Mesodermal cell (in vitro differentiated cells): ENCODE measurements around the gene ATXN7L3.
A peak's percentile ranks its signal among the peaks of the same experiment; 100 is the strongest.

Experiments used
- H3K27ac ChIP-seq: 2 replicates; pipeline ENCODE4 v1.7.0; 2013; ENCODE audit warnings: mild to moderate bottlenecking, low read depth, low read length, moderate library complexity; ENCODE audit not compliant: severe bottlenecking
- H3K36me3 ChIP-seq: 2 replicates; pipeline ENCODE4 v1.7.1; 2013; ENCODE audit warnings: mild to moderate bottlenecking, low read length, moderate library complexity; ENCODE audit not compliant: control insufficient read depth, insufficient read depth
- H3K4me1 ChIP-seq: one replicate; pipeline ENCODE4 v1.7.1; 2013; ENCODE audit warnings: mild to moderate bottlenecking, low read length; ENCODE audit not compliant: insufficient read depth, control insufficient read depth, poor library complexity, severe bottlenecking
- H3K4me3 ChIP-seq: 2 replicates; pipeline ENCODE4 v1.7.0; 2013; ENCODE audit warnings: low read length, control low read depth, mild to moderate bottlenecking; ENCODE audit not compliant: insufficient read depth, poor library complexity, severe bottlenecking; ENCODE audit errors: extremely low read depth
- H3K9me3 ChIP-seq: 2 replicates; pipeline ENCODE4 v1.7.1; 2013; ENCODE audit warnings: mild to moderate bottlenecking, low read length, moderate library complexity; ENCODE audit not compliant: control insufficient read depth
- WGBS, 2 experiments: methylation state at CpG; one replicate each; pipeline ENCODE4 v1.1.5; 2013; ENCODE audit warnings: missing lambda C conversion rate in 2 of 2; ENCODE audit not compliant: insufficient coverage in 2 of 2; 5-methylcytosine and 5-hydroxymethylcytosine counted together

ATXN7L3 gene

GRCh38 chr17:44197980-44198720, 1.5 kb downstream of the ATXN7L3 start:
- Histone ChIP-seq H3K36me3 (peaks cover 45% of the 10 kb centered on the region), H3K9me3 (no peaks in the 10 kb centered on the region), H3K4me1 (peaks cover 20% of the 10 kb centered on the region), H3K27ac (peak overlapping the region; percentile 92), H3K4me3 (peak overlapping the region; percentile 73)
- 87 to 88% methylated on average over 4 to 8 of the region's 11 CpGs for WGBS, 2 experiments

- Histone ChIP-seq H3K36me3 (peaks cover 50% of the 10 kb centered on the region), H3K4me3 (no peak overlapping the region), H3K27ac (no peak overlapping the region), H3K9me3 (no peaks in the 10 kb centered on the region), H3K4me1 (peaks cover 20% of the 10 kb centered on the region)
- WGBS, 2 experiments = 96 to 98% methylated on average over 14 to 15 of the region's 15 CpGs
These were observed 2.6 kb downstream of the ATXN7L3 start for GRCh38 chr17:44197107-44197506.

GRCh38 chr17:44193326-44194084, 6.2 kb downstream of the ATXN7L3 start:
- no peaks in the 10 kb centered on the region for H3K9me3 ChIP-seq
- peaks cover 84% of the 10 kb centered on the region for H3K36me3 ChIP-seq
- no peak overlapping the region for H3K4me3 ChIP-seq
- peaks cover 15% of the 10 kb centered on the region for H3K4me1 ChIP-seq
- H3K27ac ChIP-seq = peak overlapping the region; percentile 53
- 91 to 98% methylated on average over 6 to 11 of the region's 14 CpGs for WGBS, 2 experiments

- H3K4me3 ChIP-seq = no peak overlapping the region
- H3K4me1 ChIP-seq = peaks cover 12% of the 10 kb centered on the region
- no peaks in the 10 kb centered on the region for H3K9me3 ChIP-seq
- peaks cover 84% of the 10 kb centered on the region for H3K36me3 ChIP-seq
- H3K27ac ChIP-seq = peak overlapping the region; percentile 53
- 100% methylated on average over 2 of the region's 5 CpGs for WGBS, 2 experiments
These were observed 6.9 kb downstream of the ATXN7L3 start for GRCh38 chr17:44192750-44193149.

GRCh38 chr17:44191941-44192496, 7.7 kb downstream of the ATXN7L3 start:
- H3K27ac ChIP-seq = peak overlapping the region; percentile 45
- WGBS, 2 experiments = no CpG with 5 or more reads among the region's 7 CpGs

GRCh38 chr17:44191369-44191768, 8.3 kb downstream of the ATXN7L3 start:
- H3K4me1 ChIP-seq = peaks cover 3% of the 10 kb centered on the region
- peaks cover 70% of the 10 kb centered on the region for H3K36me3 ChIP-seq
- peak overlapping the region; percentile 23 for H3K27ac ChIP-seq
- 88 to 93% methylated on average over 5 of the region's 5 CpGs for WGBS, 2 experiments
- no peak overlapping the region for H3K4me3 ChIP-seq
- H3K9me3 ChIP-seq = no peaks in the 10 kb centered on the region

More at GRCh38 chr17:44191941-44192496, 7.7 kb downstream of the ATXN7L3 start:
- Histone ChIP-seq H3K4me1 (peaks cover 5% of the 10 kb centered on the region), H3K36me3 (peaks cover 76% of the 10 kb centered on the region), H3K4me3 (no peak overlapping the region), H3K9me3 (no peaks in the 10 kb centered on the region)

GRCh38 chr17:44190481-44190880, 9.2 kb downstream of the ATXN7L3 start:
- Histone ChIP-seq H3K4me1 (peaks cover 3% of the 10 kb centered on the region), H3K4me3 (no peak overlapping the region), H3K27ac (no peak overlapping the region), H3K36me3 (peaks cover 65% of the 10 kb centered on the region), H3K9me3 (no peaks in the 10 kb centered on the region)
- WGBS, 2 experiments = 94 to 98% methylated on average over 6 of the region's 10 CpGs

- H3K27ac ChIP-seq = no peak overlapping the region
- H3K4me3 ChIP-seq = no peak overlapping the region
These were observed 10.9 kb downstream of the ATXN7L3 start for GRCh38 chr17:44188576-44189403.

GRCh38 chr17:44187131-44187899, 12.4 kb downstream of the ATXN7L3 start:
- H3K4me1 ChIP-seq = peaks cover 7% of the 10 kb centered on the region
- no peaks in the 10 kb centered on the region for H3K9me3 ChIP-seq
- 6 to 7% methylated on average over 20 to 21 of the region's 32 CpGs for WGBS, 2 experiments
- H3K36me3 ChIP-seq = peaks cover 65% of the 10 kb centered on the region
- peak overlapping the region; percentile 96 for H3K4me3 ChIP-seq
- peak overlapping the region; percentile 87 for H3K27ac ChIP-seq

More at GRCh38 chr17:44188576-44189403, 10.9 kb downstream of the ATXN7L3 start:
- Histone ChIP-seq H3K4me1 (peaks cover 7% of the 10 kb centered on the region), H3K36me3 (peaks cover 62% of the 10 kb centered on the region), H3K9me3 (no peaks in the 10 kb centered on the region)
- WGBS, 2 experiments = 89 to 99% methylated on average over 6 to 7 of the region's 12 CpGs
